Activated CD4-positive, alpha-beta T cell treated with anti-CD3 and anti-CD28 coated beads for 4 hours (primary cell): ENCODE measurements around the gene DDIAS.
"Not testable (repeated sequence)": the region's sequence is repeated elsewhere in the genome, so short reads cannot be mapped to it uniquely, and the experiment has no call there.

Experiments
- DNase-seq, 2 donors: peaks; one replicate each; pipeline ENCODE4 v3.0.0-alpha.2; 2020

The DDIAS gene

GRCh38 chr11:82929121-82929520 lies 27.6 kb downstream of the DDIAS start:
- no peak for DNase-seq

GRCh38 chr11:82930229-82930628 lies 28.7 kb downstream of the DDIAS start:
- no peak for DNase-seq

- DNase-seq: no peak
Observed at GRCh38 chr11:82930734-82931133, 29.2 kb downstream of the DDIAS start.

GRCh38 chr11:82932564-82932963 lies 31.0 kb downstream of the DDIAS start:
- no peak for DNase-seq

GRCh38 chr11:82936261-82936660 lies 34.7 kb downstream of the DDIAS start:
- DNase-seq: no peak

- DNase-seq: no peak
Observed at GRCh38 chr11:82937554-82937953, 36.0 kb downstream of the DDIAS start.

GRCh38 chr11:82939456-82939855 lies 37.9 kb downstream of the DDIAS start:
- DNase-seq: no peak

- DNase-seq: no peak
Observed at GRCh38 chr11:82942376-82942775, 40.8 kb downstream of the DDIAS start.

GRCh38 chr11:82943430-82943829 lies 41.9 kb downstream of the DDIAS start:
- not testable (repeated sequence) for DNase-seq

GRCh38 chr11:82944198-82944597 lies 42.7 kb downstream of the DDIAS start:
- no peak for DNase-seq

GRCh38 chr11:82945041-82945440 lies 43.5 kb downstream of the DDIAS start:
- DNase-seq: not testable (repeated sequence)

GRCh38 chr11:82945682-82946081 lies 44.1 kb downstream of the DDIAS start:
- DNase-seq: no peak

- no peak for DNase-seq
Observed at GRCh38 chr11:82949352-82949751, 47.8 kb downstream of the DDIAS start.

GRCh38 chr11:82950502-82950901 lies 49.0 kb downstream of the DDIAS start:
- not testable (repeated sequence) for DNase-seq

GRCh38 chr11:82955736-82956453 lies 54.4 kb downstream of the DDIAS start:
- DNase-seq: peak; percentile 42 to 51

GRCh38 chr11:82959987-82960778 lies 58.6 kb downstream of the DDIAS start:
- DNase-seq: peak; percentile 39 to 46

- DNase-seq: no peak
Observed at GRCh38 chr11:82960779-82961143, 59.2 kb downstream of the DDIAS start.

- not testable (repeated sequence) for DNase-seq
Observed at GRCh38 chr11:82962021-82962420, 60.5 kb downstream of the DDIAS start.

- DNase-seq: no peak
Observed at GRCh38 chr11:82967381-82967780, 65.8 kb downstream of the DDIAS start.

- DNase-seq: no peak
Observed at GRCh38 chr11:82969811-82970210, 68.3 kb downstream of the DDIAS start.

- DNase-seq: not testable (repeated sequence)
Observed at GRCh38 chr11:82970507-82971083, 69.1 kb downstream of the DDIAS start.

GRCh38 chr11:82971519-82971946 lies 70.0 kb downstream of the DDIAS start:
- peak in 1 of 2 donors; percentile 12 for DNase-seq

GRCh38 chr11:82972103-82972502 lies 70.6 kb downstream of the DDIAS start:
- no peak for DNase-seq

GRCh38 chr11:82974135-82974534 lies 72.6 kb downstream of the DDIAS start:
- no peak for DNase-seq
